Measurements from ENCODE around the gene NOCT. TPM values are rescaled to one million over a fixed set of nuclear protein-coding genes. Genes with fewer than 3 reads are reported as not detected.

Gene NOCT
- total RNA-seq, 4 donors from 2014 or later, result 1.2 to 3.5 (median 3.4) TPM

Small RNA genes lying within 50 kb of the gene (small RNA-seq; reads per million reads assigned to genes)
- 0 reads per million in 4 donors for gene RNU6-531P

Other genes starting within 250 kb of the NOCT start
- 10 to 100 TPM; 51.2 to 73.0 (median 60.0) TPM for gene ELF2, start 161.4 kb downstream of the NOCT start, total RNA-seq